Measurements from ENCODE around the gene GMPPA.

DNA sequence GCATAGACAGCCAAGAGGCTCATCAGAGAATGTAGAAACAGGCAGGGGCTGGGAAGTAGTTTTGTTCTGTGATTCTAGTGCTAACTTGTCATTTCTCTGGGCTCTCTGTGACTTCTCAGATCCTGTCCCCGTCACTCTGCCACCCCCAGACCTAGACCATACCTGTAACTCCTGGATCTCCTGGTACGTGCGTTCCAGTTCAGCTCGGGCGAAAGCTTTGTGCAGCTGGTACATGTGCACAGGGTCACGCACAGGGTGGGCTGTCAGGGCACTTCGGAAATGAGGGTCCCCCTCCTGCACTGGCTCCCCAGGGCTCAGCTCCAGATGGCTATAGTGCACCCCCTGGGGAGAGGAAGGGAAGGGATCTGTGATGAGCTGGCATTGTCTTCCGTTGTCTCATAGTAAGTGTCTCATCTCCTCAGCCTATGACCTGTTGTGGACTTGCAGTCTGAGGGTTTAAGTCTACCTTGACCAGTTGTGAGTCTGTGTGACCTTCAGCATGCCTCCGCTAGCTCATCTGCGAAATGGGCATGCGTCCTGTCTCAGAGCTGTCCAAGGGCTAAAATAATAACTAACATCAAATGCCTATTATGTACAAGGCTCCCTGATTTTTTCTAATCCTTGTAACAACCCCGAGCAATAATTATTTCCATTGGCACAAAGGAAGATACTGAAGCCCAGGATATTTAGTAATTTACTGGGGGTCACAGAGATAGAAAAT is 42.3 kb downstream of the GMPPA start:
- TF ChIP-seq, protein P1, sequence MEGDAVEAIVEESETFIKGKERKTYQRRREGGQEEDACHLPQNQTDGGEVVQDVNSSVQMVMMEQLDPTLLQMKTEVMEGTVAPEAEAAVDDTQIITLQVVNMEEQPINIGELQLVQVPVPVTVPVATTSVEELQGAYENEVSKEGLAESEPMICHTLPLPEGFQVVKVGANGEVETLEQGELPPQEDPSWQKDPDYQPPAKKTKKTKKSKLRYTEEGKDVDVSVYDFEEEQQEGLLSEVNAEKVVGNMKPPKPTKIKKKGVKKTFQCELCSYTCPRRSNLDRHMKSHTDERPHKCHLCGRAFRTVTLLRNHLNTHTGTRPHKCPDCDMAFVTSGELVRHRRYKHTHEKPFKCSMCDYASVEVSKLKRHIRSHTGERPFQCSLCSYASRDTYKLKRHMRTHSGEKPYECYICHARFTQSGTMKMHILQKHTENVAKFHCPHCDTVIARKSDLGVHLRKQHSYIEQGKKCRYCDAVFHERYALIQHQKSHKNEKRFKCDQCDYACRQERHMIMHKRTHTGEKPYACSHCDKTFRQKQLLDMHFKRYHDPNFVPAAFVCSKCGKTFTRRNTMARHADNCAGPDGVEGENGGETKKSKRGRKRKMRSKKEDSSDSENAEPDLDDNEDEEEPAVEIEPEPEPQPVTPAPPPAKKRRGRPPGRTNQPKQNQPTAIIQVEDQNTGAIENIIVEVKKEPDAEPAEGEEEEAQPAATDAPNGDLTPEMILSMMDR (conservative IDR thresholded peaks at IDR 0.05; ENCODE audit: low read depth, low read length): no peak
- TF ChIP-seq EZH2phosphoT487 (IDR thresholded peaks at IDR 0.05; ENCODE audit: borderline replicate concordance, low read length): no peak

Measured in PC-3 (cell line).